SU-DHL-6 (cell line): Measurements from ENCODE around the gene TRAF3IP1.
A peak's percentile ranks its signal among the peaks of the same experiment; 100 is the strongest.

Experiments used
- H2AFZ ChIP-seq: fragments of 200-600 bp; sonication (generic); 2 replicates; pipeline ENCODE4 v1.6.1; 2014; ENCODE audit warnings: low read depth, mild to moderate bottlenecking, moderate library complexity, mixed read lengths, antibody characterized with exemption, low read length; ENCODE audit not compliant: severe bottlenecking
- H3F3A ChIP-seq: fragments of 200-600 bp; shearing (Covaris generic); 2 replicates; pipeline ENCODE4 v1.6.0; 2016; ENCODE audit warnings: antibody characterized with exemption, mild to moderate bottlenecking; ENCODE audit not compliant: insufficient read depth
- H3K27ac ChIP-seq: fragments of 200-600 bp; sonication (generic); 2 replicates; pipeline ENCODE4 v1.5.1; 2016; ENCODE audit warnings: low read depth, mild to moderate bottlenecking, low read length, moderate library complexity, mixed read lengths
- H3K27me3 ChIP-seq: fragments of 200-600 bp; sonication (generic), shearing (Covaris generic); 2 replicates; pipeline ENCODE4 v1.6.0; 2014; ENCODE audit warnings: mild to moderate bottlenecking, low read length
- H3K36me3 ChIP-seq: fragments of 200-600 bp; sonication (generic); 2 replicates; pipeline ENCODE4 v1.6.1; 2014; ENCODE audit warnings: mild to moderate bottlenecking, low read length, mixed read lengths
- H3K4me2 ChIP-seq: fragments of 300-600, 200-600 bp; shearing (Covaris generic), sonication (generic); 2 replicates; pipeline ENCODE4 v1.6.0; 2014; ENCODE audit warnings: low read length, low read depth, mild to moderate bottlenecking; ENCODE audit not compliant: poor library complexity, severe bottlenecking
- H3K4me3 ChIP-seq: fragments of 200-600 bp; sonication (generic); 2 replicates; pipeline ENCODE4 v1.5.1; 2014; ENCODE audit warnings: antibody characterized with exemption, low read length, mild to moderate bottlenecking, mixed read lengths; ENCODE audit not compliant: insufficient read depth, poor library complexity, severe bottlenecking
- H3K79me2 ChIP-seq: fragments of 200-600 bp; sonication (generic); 2 replicates; pipeline ENCODE4 v1.6.1; 2014; ENCODE audit warnings: mild to moderate bottlenecking, low read length, moderate library complexity; ENCODE audit not compliant: insufficient read depth
- H3K9ac ChIP-seq: fragments of 200-600 bp; sonication (generic); 2 replicates; pipeline ENCODE4 v1.7.0; 2014; ENCODE audit warnings: mild to moderate bottlenecking, low read length
- H3K9me2 ChIP-seq: fragments of 200-600 bp; sonication (generic); replicated peaks from 2 replicates; pipeline ENCODE4 v1.6.1; 2014; ENCODE audit warnings: low read length; ENCODE audit not compliant: insufficient read depth
- H3K9me3 ChIP-seq: fragments of 200-600 bp; sonication (generic); 2 replicates; pipeline ENCODE4 v1.6.1; 2014; ENCODE audit warnings: low read length, mixed read lengths; ENCODE audit not compliant: insufficient read depth
- H4K20me1 ChIP-seq: fragments of 200-600 bp; sonication (generic); 2 replicates; pipeline ENCODE4 v1.6.1; 2014; ENCODE audit warnings: low read depth, mild to moderate bottlenecking, antibody characterized with exemption, low read length, moderate library complexity, mixed read lengths
- EZH2phosphoT487 ChIP-seq: fragments of 200-600 bp; sonication (generic), shearing (Covaris generic); conservative IDR thresholded peaks from 2 replicates; pipeline ENCODE4 v1.6.1; 2018; ENCODE audit warnings: mild to moderate bottlenecking, antibody characterized with exemption, low read length, moderate library complexity, mixed read lengths
- TF ChIP-seq, protein P1 (sequence below): fragments of 200-600 bp; sonication (generic); IDR thresholded peaks from one replicate; pipeline ENCODE4 v1.5.1; 2017; ENCODE audit warnings: antibody characterized with exemption, mild to moderate bottlenecking, low read length, moderate library complexity; ENCODE audit not compliant: insufficient read depth, poor library complexity, severe bottlenecking

Gene TRAF3IP1

DNA sequence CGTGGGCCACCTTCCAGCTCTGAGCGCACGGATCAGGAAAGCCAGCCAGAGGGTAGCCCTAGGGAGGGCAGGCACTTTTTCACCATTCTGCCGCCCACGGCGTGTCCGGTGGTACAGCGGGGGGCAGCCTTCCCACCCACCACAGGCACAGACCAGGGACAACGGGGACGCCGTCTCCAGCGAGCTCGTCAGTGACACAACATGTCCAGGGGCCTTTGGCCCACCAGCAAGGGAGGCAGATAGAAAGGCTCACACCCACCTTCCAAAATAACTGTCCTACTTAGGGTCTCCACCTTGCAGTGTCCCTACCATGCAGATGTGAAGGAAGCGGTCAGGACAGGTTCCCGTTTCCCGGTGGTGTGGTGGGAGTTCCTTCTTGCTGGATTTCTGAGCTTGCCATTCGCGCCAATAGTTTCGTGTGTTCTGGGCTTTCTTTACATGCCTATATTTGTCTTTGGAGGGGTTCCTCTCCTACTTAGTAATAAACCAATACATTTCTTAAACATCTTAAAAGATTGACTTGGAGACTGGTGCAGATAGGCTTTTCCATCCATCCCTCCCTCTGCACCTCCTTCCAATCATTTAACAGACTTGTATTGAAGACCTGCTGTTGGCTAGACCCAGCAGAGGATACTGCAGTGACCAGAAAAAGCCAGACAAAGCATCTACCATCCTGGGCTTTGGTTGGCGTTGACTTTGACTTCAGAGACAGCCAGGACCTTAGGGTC is 107.3 kb downstream of the TRAF3IP1 start:
- Histone ChIP-seq H4K20me1 (peaks cover 3% of the 10 kb centered on the region; the same call in 1 of the 2 replicates), H3K79me2 (peaks cover 56% of the 10 kb centered on the region), H3K27me3 (no peaks in the 10 kb centered on the region), H3F3A (0 out of 2 replicates have a peak, but pooled peaks cover 3% of the 10 kb centered on the region), H3K36me3 (no peaks in the 10 kb centered on the region), H2AFZ (peak overlapping the region; percentile 68), H3K27ac (peak overlapping the region; percentile 77), H3K4me3 (peak overlapping the region; percentile 67), H3K9me2 (no peaks in the 10 kb centered on the region), H3K9me3 (no peaks in the 10 kb centered on the region), H3K9ac (peak overlapping the region; percentile 97), H3K4me2 (peak overlapping the region; percentile 55)
- no peak for TF ChIP-seq EZH2phosphoT487
- TF ChIP-seq, protein P1, sequence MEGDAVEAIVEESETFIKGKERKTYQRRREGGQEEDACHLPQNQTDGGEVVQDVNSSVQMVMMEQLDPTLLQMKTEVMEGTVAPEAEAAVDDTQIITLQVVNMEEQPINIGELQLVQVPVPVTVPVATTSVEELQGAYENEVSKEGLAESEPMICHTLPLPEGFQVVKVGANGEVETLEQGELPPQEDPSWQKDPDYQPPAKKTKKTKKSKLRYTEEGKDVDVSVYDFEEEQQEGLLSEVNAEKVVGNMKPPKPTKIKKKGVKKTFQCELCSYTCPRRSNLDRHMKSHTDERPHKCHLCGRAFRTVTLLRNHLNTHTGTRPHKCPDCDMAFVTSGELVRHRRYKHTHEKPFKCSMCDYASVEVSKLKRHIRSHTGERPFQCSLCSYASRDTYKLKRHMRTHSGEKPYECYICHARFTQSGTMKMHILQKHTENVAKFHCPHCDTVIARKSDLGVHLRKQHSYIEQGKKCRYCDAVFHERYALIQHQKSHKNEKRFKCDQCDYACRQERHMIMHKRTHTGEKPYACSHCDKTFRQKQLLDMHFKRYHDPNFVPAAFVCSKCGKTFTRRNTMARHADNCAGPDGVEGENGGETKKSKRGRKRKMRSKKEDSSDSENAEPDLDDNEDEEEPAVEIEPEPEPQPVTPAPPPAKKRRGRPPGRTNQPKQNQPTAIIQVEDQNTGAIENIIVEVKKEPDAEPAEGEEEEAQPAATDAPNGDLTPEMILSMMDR: no peak

- Histone ChIP-seq H2AFZ (no peak overlapping the region), H3K4me3 (no peak overlapping the region)
Observed at GRCh38 chr2:238428866-238429265, 108.5 kb downstream of the TRAF3IP1 start.

DNA sequence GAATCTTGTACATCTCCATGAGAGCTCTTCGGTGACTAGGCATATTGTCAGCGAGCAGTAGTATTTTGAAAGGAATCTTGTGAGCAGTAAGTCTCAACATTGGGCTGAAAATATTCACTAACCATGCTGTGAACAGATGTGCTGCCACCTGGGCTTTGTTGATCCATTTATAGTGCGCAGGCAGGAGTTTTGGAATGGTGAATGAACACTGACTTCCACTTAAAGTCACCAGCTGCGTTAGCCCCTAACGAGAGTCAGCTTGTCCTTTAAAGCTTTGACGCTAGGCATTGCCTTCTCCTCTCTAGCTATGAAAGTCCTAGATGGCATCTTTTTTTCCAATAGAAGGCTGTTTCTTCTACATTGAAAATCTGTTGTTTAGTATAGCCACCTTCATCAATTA is 110.5 kb downstream of the TRAF3IP1 start:
- no peak for TF ChIP-seq EZH2phosphoT487
- TF ChIP-seq, protein P1: no peak
- no peak overlapping the region for H3K27ac ChIP-seq
- peaks cover 3% of the 10 kb centered on the region; the same call in 1 of the 2 replicates for H4K20me1 ChIP-seq
- H3K9me3 ChIP-seq: no peaks in the 10 kb centered on the region
- H3K79me2 ChIP-seq: peaks cover 70% of the 10 kb centered on the region
- H3F3A ChIP-seq: no peaks in the 10 kb centered on the region
- no peaks in the 10 kb centered on the region for H3K36me3 ChIP-seq
- H3K27me3 ChIP-seq: no peaks in the 10 kb centered on the region
- no peak overlapping the region for H3K9ac ChIP-seq
- no peak overlapping the region for H3K4me2 ChIP-seq
- H3K4me3 ChIP-seq: no peak overlapping the region
- H2AFZ ChIP-seq: no peak overlapping the region
- H3K9me2 ChIP-seq: no peaks in the 10 kb centered on the region

More at GRCh38 chr2:238428866-238429265, 108.5 kb downstream of the TRAF3IP1 start:
- H3K9me3 ChIP-seq: no peaks in the 10 kb centered on the region
- H3K36me3 ChIP-seq: no peaks in the 10 kb centered on the region
- H3K4me2 ChIP-seq: no peak overlapping the region
- H4K20me1 ChIP-seq: peaks cover 3% of the 10 kb centered on the region; the same call in 1 of the 2 replicates
- H3K27ac ChIP-seq: no peak overlapping the region
- TF ChIP-seq, protein P1: no peak
- no peak for TF ChIP-seq EZH2phosphoT487
- peaks cover 64% of the 10 kb centered on the region for H3K79me2 ChIP-seq
- H3K9me2 ChIP-seq: no peaks in the 10 kb centered on the region
- no peaks in the 10 kb centered on the region for H3K27me3 ChIP-seq
- 0 out of 2 replicates have a peak, but pooled peaks cover 3% of the 10 kb centered on the region for H3F3A ChIP-seq
- no peak overlapping the region for H3K9ac ChIP-seq
